GM18868 (cell line): ENCODE data around the gene B3GLCT.

Source experiments
- ATAC-seq: cut with Tn5 transposase; IDR thresholded peaks from one replicate; pipeline ENCODE4 v1.9.1; 2021; ENCODE audit warnings: mild to moderate bottlenecking, moderate library complexity; ENCODE audit not compliant: unreplicated experiment

Gene B3GLCT

GRCh38 chr13:31267126-31267784, 67.5 kb downstream of the B3GLCT start:
- ATAC-seq, result no peak

DNA sequence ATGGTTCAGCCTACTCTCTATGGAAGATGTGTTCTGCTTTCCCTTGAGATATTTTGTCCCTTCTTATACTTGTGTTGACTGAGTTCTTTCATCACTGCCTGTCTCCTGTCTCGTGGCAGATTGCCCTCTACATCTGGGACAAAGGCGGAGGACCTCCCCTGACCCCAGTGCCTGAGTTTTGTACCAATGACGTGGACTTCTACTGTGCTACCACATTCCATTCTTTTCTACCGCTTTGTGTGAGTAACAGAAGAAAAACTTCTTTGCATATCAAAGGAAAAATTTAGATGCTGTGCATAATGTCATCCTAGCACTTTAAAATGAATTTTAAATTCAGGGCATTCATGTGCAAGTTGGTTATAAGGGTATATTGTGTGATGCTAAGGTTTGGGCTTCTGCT, 74.6 kb downstream of the B3GLCT start:
- no peak for ATAC-seq

GRCh38 chr13:31276421-31276820, 76.6 kb downstream of the B3GLCT start:
- ATAC-seq, result no peak

- ATAC-seq, result no peak
Measured at GRCh38 chr13:31278869-31279268, 79.1 kb downstream of the B3GLCT start.

- no peak for ATAC-seq
Measured at GRCh38 chr13:31282741-31283455, 83.1 kb downstream of the B3GLCT start.

- ATAC-seq, result no peak
Measured at GRCh38 chr13:31286930-31287329, 87.2 kb downstream of the B3GLCT start.

DNA sequence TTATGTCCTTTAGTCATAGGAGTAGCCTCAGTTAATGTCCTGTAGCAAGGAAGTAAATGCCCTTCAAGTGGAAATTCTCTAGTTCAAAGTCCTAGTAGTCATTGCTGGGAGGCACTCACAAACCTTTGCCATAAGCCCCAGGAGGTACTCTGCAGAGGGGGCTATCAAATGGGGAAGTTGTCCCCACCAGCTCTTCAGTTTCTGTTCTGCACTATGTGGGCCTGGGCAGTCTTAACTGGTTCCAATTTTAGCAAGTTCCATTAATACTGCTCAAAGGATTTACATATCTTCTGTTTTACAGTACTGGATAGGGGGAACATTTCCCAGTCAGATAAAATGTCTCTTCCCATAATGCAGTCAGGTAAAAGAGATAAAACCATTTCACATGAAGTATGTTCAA, 101.3 kb downstream of the B3GLCT start:
- ATAC-seq, result no peak

- ATAC-seq, result no peak
Measured at GRCh38 chr13:31310356-31310755, 110.6 kb downstream of the B3GLCT start.

DNA sequence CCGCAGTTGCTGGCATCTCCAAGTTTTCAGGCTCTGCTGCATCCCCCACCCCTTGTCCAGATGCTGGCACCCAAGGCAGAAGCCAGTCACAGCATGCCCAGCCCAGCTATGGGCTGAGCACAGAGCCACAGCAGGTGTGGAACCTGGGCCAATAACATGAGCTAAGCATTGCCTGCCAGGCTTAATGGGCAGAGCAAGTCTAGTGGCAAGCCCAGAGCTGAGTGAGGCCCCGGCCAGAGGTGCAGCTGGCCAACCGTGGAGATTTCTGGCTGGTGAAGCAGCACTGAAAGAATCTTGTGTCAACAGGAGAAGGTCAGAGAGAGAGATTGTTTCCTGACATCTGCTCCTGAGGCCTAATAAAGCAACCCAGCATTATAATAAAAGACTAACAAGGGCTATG, 111.0 kb downstream of the B3GLCT start:
- no peak for ATAC-seq

DNA sequence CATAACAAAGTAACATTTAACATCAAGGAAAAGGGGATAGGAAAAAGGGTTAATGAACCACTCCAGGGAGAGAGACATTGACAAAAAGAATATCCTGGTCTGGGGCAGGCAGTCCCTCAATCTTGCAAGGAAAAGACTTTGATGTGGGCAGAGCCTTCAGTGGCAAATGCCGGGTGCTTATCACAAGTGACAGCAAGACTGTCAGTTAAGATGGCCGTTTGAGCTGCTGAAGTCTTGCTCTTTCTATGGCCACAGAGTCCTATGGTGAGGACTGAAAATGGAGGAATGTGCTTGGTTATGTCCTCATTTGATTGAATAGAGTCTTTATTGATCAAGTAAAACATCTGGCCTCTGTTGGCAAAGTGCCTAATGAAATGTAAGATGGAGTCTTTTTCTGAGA, 112.1 kb downstream of the B3GLCT start:
- ATAC-seq, result no peak

DNA sequence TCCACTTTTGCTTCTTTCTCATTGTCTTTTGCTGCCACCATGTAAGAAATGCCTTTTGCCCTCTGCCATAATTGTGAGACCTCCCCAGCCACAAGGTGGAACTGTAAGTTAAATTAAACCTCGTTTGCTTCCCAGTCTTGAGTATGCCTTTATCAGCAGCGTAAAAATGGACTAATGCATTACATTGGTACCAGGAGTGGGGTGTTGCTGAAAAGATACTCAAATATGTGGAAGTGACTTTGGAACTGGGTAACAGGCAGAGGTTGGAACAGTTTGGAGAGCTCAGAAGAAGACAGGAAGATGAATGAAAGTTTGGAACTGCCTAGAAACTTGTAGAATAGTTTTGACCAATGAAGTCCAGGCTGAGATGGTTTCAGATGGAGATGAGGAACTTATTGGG, 115.2 kb downstream of the B3GLCT start:
- no peak for ATAC-seq

DNA sequence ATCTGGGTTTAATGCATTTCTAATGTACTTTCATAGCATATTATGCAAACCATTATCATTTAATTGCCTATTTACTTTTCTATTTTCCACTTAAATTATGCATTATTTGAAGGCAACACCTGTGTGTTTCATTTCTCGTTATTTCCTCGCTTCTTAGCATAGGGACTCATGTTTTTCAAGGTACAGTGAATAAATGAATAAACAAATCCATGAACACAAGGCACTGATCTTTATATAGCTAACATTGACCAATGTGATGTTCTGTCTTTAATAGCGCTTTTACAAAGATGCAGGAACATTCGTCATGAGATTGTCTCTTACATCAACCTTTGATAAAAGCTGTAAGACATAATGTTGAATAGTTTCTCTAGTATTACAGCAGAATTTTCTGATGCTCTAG, 121.2 kb downstream of the B3GLCT start:
- no peak for ATAC-seq

GRCh38 chr13:31321457-31321856, 121.7 kb downstream of the B3GLCT start:
- no peak for ATAC-seq

GRCh38 chr13:31322026-31322425, 122.3 kb downstream of the B3GLCT start:
- no peak for ATAC-seq

DNA sequence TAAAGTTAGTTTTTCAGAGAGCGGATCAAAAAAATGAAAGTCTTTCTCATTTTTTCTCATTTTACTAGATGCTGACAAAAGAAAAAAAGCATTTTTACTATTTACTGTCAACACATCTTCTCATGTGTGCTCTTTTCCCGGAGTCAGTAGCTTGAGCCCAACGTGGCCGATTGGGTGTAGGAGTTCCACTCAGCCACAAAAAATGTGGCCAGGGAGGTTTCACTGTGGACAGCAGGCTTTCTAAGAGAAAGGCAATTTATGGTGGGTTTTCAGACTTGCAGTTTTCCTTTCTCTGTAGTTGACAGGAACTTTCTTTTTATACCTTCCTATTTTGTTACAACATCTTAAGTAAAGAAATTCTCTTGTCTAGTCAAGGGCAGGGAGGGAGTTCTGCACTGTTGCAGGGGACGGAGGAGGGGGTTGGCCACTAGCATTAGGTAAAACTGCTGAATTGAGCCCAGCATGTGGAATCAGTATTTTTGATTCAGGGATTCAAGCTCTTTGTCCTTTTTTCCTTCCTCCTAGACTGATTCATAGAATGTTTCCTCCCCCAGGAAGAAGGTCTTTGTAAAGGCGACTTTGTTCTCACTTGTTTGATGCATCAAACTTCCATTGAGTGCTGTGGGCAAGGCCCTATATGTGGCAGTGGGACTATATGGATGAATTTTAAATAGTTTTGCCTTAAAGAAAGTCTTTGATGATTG, 123.1 kb downstream of the B3GLCT start:
- no peak for ATAC-seq

DNA sequence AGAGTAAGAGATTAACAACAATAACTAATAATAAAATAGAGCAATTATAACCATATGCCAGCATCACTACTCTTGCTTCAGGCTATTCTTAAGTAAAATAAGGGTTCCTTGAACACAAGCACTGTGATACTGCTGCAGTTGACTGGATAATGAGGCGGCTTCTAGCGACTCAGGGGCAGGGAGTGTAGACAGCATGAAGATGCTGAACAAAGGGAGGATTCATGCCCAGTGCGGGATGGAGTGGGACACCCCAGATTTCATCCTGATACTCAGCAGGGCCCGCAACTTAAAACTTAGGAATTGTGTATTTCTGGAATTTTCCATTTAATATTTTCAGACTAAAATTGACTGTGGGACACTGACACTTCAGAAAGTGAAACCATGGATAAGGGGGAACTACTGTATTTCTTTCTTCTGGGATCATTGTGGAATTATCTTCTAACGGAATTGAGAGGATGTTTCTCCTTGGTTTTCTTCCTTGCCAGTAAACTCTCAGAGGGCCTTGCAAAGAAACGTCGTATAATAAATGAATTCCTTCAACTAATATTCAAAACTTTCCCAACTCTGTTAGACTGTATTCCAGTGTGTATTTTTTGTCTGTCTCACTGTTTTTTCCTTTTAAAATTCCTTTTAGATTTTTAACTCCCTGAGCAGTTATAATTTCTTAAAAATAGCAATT, 127.5 kb downstream of the B3GLCT start:
- ATAC-seq, result no peak

DNA sequence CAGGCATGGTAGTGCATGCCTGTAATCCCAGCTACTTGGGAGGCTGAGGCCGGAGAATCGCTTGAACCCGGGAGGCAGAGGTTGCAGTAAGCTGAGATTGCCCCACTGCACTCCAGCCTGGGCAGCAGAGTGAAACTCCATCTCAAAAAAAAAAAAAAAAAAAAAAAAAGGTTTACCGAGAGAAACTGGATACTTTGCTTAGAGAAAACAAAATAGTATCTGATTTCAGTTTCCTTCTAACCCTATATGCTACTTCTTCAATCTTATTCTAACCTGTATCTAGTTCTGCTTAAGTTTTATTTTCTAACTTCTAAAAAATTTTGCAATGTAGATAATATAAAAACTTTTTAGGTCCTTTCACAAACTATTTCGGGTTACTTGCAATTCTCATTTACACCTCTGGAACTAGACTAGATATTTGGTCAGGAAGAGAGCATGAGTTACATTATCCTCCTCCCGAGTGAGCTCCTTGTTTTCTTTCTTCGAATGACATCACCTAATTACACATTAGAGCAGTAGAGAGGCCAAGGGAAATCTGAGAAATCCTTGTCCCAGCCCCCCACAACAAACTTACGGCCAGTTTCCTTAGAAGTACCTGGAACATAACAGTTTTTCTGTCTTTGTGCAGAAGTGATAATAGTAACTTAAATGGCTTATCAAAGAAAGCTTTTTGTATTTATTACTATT, 128.9 kb downstream of the B3GLCT start:
- no peak for ATAC-seq

GRCh38 chr13:31330236-31330635, 130.5 kb downstream of the B3GLCT start:
- ATAC-seq, result no peak

GRCh38 chr13:31331068-31331467, 131.3 kb downstream of the B3GLCT start:
- no peak for ATAC-seq

- ATAC-seq, result no peak
Measured at GRCh38 chr13:31334547-31334946, 134.8 kb downstream of the B3GLCT start.

DNA sequence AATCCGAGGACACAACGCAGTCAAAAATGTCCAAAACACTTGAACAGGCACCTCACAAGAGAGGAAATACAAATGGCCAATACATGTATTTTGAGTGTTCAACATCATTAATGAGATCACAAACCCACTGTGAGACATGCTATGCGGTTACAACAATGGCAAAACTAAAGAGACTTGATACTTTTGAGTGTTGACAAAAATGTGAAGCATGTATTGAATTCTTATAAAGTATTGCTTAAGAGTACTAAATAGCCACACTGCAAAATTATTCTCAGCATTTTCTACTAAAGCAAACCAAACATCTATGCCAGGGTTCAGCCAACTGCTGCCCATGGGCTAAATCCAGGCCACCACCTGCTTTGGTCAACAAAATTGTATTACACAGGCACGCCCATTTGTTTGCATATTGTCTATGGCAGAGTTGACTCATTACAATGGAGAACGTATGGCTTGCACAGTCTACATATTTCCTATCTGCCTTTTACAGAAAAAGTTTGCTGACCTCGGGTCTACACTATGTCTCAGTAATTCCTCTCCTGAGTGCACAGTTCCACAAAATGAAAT, 135.3 kb downstream of the B3GLCT start:
- ATAC-seq, result no peak
